K562 (cell line): ENCODE data around the gene INHBE. TPM values are rescaled to one million over a fixed set of nuclear protein-coding genes. Genes with fewer than 3 reads are reported as not detected.

Experiments used
- CBFA2T3 ChIP-seq: fragments of 450-650 bp; IDR thresholded peaks from 2 replicates; pipeline ENCODE4 v1.6.1; 2017
- COPS2 ChIP-seq: fragments of 450-650 bp; conservative IDR thresholded peaks from 2 replicates; pipeline ENCODE4 v1.6.1; 2016; ENCODE audit warnings: mild to moderate bottlenecking, moderate library complexity
- FOSL1 ChIP-seq: fragments of 200-800 bp; sonication (Bioruptor generic); conservative IDR thresholded peaks from 2 replicates; pipeline ENCODE4 v1.6.1; 2016; ENCODE audit warnings: missing genetic modification characterization, missing compliant biosample characterization
- FOXA1 ChIP-seq: fragments of 450-650 bp; IDR thresholded peaks from 2 replicates; pipeline ENCODE4 v1.6.1; 2016; ENCODE audit warnings: mild to moderate bottlenecking, borderline replicate concordance
- FOXA3 ChIP-seq, 2 experiments: fragments of 450-650 bp in 1 of 2; sonication (generic) in 1 of 2; formaldehyde crosslinking; IDR thresholded peaks in 1 of 2; conservative IDR thresholded peaks in 1 of 2; 2 replicates each; pipeline versions ENCODE4 v1.4.0 to v1.8.0; 2020 to 2022; ENCODE audit warnings: mild to moderate bottlenecking in 2 of 2, missing genetic modification reagents in 1 of 2
- LARP7 ChIP-seq: fragments of 450-650 bp; IDR thresholded peaks from 2 replicates; pipeline ENCODE4 v1.6.1; 2016
- POLR3G ChIP-seq: IDR thresholded peaks from 2 replicates; pipeline ENCODE4 v1.6.1; 2011; ENCODE audit not compliant: insufficient read length, insufficient replicate concordance; ENCODE audit errors: extremely low read depth
- SNIP1 ChIP-seq: fragments of 450-650 bp; IDR thresholded peaks from 2 replicates; pipeline ENCODE4 v1.7.1; 2017; ENCODE audit warnings: low read depth, mild to moderate bottlenecking
- SREBF1 ChIP-seq: fragments of 150-350 bp; IDR thresholded peaks from 2 replicates; pipeline ENCODE4 v1.6.1; 2014; ENCODE audit warnings: antibody characterized with exemption, low read depth, low read length, borderline replicate concordance
- TSC22D4 ChIP-seq: fragments of 450-650 bp; IDR thresholded peaks from 2 replicates; pipeline ENCODE4 v1.6.1; 2016; ENCODE audit warnings: missing genetic modification characterization, missing biosample characterization, control low read depth
- ZEB2 ChIP-seq: fragments of 450-650 bp; IDR thresholded peaks from 2 replicates; pipeline ENCODE4 v1.6.1; 2016
- ZNF41 ChIP-seq: fragments of 250-450 bp; sonication (Bioruptor Pico); conservative IDR thresholded peaks from 2 replicates; pipeline ENCODE4 v1.4.0; 2020; ENCODE audit warnings: mild to moderate bottlenecking
- ZNF586 ChIP-seq: fragments of 450-650 bp; formaldehyde crosslinking; conservative IDR thresholded peaks from 2 replicates; pipeline ENCODE4 v1.4.0; 2020; ENCODE audit warnings: mild to moderate bottlenecking, moderate library complexity
- ZNF644 ChIP-seq: fragments of 200-800 bp; sonication (Bioruptor generic); IDR thresholded peaks from 2 replicates; pipeline ENCODE4 v1.6.1; 2016; ENCODE audit warnings: low read depth, missing genetic modification characterization, missing compliant biosample characterization
- polyA plus RNA-seq, 8 experiments: library from polyadenylated mRNA; depleted of rRNA in 4 of 8; stranded (reverse) in 5 of 8; unstranded in 3 of 8; fragments of >200 nt; fragmentation: Nextera tagmentation in 2 of 8; fragmentation: Illumina TruSeq in 1 of 8; extraction: Ambion mirVana in 2 of 8; extraction: Trizol in 1 of 8; gene quantifications; 2 replicates each; pipeline versions ENCODE4 v1.2.1 to v1.2.3, GENCODE V29; 2011 to 2014; ENCODE audit warnings: inconsistent platforms in 1 of 8, missing spikeins in 1 of 8
- total RNA-seq, 7 experiments: library from RNA; depleted of rRNA in 6 of 7; stranded (reverse); fragments of >200 nt in 6 of 7; fragmentation: Illumina TruSeq in 2 of 7; extraction: Trizol in 2 of 7; gene quantifications; 2 replicates each; pipeline versions ENCODE4 v1.2.1 to v1.2.3, GENCODE V29; 2011 to 2021; ENCODE audit warnings: low replicate concordance in 1 of 7
- TF ChIP-seq, protein P1 (sequence below), 2 experiments: fragments of 450-650 bp in 1 of 2; sonication (generic) in 1 of 2; formaldehyde crosslinking in 1 of 2; IDR thresholded peaks in 1 of 2; conservative IDR thresholded peaks in 1 of 2; 2 replicates each; pipeline versions ENCODE4 v1.6.1 to v1.8.1; 2016 to 2023; ENCODE audit warnings: mild to moderate bottlenecking in 2 of 2, moderate library complexity in 2 of 2, inconsistent platforms in 1 of 2, missing genetic modification reagents in 1 of 2
- TF ChIP-seq, protein P2 (sequence below): fragments of 250-450 bp; sonication (Bioruptor Pico); IDR thresholded peaks from 2 replicates; pipeline ENCODE4 v1.5.0; 2020; ENCODE audit warnings: mild to moderate bottlenecking
- TF ChIP-seq, protein P3 (sequence below): sonication (generic); formaldehyde crosslinking; IDR thresholded peaks from 2 replicates; pipeline ENCODE4 v1.9.0; 2022; ENCODE audit warnings: mild to moderate bottlenecking, missing genetic modification reagents
- TF ChIP-seq, protein P4 (sequence below): fragments of 450-650 bp; IDR thresholded peaks from 2 replicates; pipeline ENCODE4 v1.6.1; 2018; ENCODE audit not compliant: partially characterized antibody

Gene INHBE
- total and polyA plus RNA-seq, 9 of the 15 experiments (the other 6 are each of a cell fraction or from before 2014, with no cell fraction given), result 0.94 to 9.9 (median 7.3) TPM

DNA sequence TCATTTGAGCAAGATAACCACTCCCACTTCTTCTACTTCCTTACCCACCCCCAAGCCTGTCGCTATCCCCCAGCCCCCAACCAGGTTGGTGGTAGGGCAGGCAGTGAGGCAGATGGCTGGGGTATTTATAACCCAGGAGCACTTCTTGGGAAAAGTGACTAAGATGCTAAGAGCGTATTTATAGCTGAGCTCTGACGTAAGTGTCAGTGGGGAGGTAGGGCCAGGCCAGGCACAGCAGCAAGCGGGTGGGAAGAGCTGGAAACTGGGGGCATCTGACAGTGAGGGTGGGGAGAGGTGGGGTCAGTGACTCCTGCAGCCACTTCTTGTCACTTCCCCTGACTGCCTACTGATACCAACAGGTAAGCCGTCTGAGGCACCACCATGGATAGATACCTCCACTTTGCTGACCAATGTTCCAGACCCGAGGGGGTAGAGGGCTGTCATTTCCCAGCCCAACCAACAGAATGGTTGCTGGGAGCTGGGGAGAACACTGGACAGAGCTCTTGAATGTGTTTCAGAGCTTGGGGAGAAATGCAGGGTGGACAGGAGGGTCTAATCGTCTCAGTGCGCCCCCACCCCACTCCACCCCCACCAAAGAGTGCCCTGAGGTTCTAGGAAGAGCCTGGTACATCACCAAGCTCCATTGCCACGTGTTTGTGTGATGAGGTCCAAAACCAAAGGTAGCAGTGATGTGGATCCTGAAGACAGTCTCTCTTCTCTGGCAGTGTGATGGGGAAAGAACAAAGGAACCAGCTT, 2.7 kb upstream of the INHBE start (continued):
- TF ChIP-seq ZNF41 (CRISPR knock-in tag) (no peak), COPS2 (no peak), ZNF586 (CRISPR knock-in tag) (no peak), FOXA1 (no peak), FOXA3 (CRISPR knock-in tag; conservative IDR thresholded peaks at IDR 0.05 in 1 of 2, IDR thresholded peaks at IDR 0.05 in 1 of 2) (0 out of 4 replicates have a peak, but pooled peaks of 1 of the 2 experiments have one; percentile 26), FOSL1 (tag) (peak; percentile 59), SNIP1 (no peak), ZEB2 (no peak), SREBF1 (no peak), ZNF644 (no peak), TSC22D4 (tag) (no peak), CBFA2T3 (peak; percentile 40; the same call in 1 of the 2 replicates), POLR3G (no peak), LARP7 (no peak)
- TF ChIP-seq, protein P1, sequence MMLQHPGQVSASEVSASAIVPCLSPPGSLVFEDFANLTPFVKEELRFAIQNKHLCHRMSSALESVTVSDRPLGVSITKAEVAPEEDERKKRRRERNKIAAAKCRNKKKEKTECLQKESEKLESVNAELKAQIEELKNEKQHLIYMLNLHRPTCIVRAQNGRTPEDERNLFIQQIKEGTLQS (IDR thresholded peaks at IDR 0.05), result peak; percentile 73
- TF ChIP-seq, protein P1 (CRISPR knock-in tag; conservative IDR thresholded peaks at IDR 0.05), result no peak
- TF ChIP-seq, protein P2, sequence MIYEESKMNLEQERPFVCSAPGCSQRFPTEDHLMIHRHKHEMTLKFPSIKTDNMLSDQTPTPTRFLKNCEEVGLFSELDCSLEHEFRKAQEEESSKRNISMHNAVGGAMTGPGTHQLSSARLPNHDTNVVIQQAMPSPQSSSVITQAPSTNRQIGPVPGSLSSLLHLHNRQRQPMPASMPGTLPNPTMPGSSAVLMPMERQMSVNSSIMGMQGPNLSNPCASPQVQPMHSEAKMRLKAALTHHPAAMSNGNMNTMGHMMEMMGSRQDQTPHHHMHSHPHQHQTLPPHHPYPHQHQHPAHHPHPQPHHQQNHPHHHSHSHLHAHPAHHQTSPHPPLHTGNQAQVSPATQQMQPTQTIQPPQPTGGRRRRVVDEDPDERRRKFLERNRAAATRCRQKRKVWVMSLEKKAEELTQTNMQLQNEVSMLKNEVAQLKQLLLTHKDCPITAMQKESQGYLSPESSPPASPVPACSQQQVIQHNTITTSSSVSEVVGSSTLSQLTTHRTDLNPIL (CRISPR knock-in tag), result no peak
- TF ChIP-seq, protein P3, sequence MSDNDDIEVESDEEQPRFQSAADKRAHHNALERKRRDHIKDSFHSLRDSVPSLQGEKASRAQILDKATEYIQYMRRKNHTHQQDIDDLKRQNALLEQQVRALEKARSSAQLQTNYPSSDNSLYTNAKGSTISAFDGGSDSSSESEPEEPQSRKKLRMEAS (CRISPR knock-in tag), result peak; percentile 79
- TF ChIP-seq, protein P4, sequence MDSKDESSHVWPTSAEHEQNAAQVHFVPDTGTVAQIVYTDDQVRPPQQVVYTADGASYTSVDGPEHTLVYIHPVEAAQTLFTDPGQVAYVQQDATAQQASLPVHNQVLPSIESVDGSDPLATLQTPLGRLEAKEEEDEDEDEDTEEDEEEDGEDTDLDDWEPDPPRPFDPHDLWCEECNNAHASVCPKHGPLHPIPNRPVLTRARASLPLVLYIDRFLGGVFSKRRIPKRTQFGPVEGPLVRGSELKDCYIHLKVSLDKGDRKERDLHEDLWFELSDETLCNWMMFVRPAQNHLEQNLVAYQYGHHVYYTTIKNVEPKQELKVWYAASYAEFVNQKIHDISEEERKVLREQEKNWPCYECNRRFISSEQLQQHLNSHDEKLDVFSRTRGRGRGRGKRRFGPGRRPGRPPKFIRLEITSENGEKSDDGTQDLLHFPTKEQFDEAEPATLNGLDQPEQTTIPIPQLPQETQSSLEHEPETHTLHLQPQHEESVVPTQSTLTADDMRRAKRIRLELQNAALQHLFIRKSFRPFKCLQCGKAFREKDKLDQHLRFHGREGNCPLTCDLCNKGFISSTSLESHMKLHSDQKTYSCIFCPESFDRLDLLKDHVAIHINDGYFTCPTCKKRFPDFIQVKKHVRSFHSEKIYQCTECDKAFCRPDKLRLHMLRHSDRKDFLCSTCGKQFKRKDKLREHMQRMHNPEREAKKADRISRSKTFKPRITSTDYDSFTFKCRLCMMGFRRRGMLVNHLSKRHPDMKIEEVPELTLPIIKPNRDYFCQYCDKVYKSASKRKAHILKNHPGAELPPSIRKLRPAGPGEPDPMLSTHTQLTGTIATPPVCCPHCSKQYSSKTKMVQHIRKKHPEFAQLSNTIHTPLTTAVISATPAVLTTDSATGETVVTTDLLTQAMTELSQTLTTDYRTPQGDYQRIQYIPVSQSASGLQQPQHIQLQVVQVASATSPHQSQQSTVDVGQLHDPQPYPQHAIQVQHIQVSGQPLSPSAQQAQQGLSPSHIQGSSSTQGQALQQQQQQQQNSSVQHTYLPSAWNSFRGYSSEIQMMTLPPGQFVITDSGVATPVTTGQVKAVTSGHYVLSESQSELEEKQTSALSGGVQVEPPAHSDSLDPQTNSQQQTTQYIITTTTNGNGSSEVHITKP, result peak; percentile 37
- TF ChIP-seq, all 486 proteins: peak for 21
